ENCODE data around the gene SLC38A8. TPM values are rescaled to one million over a fixed set of nuclear protein-coding genes. Genes with fewer than 3 reads are reported as not detected.
A peak's percentile ranks its signal among the peaks of the same experiment; 100 is the strongest.

SLC38A8 gene
- total and polyA plus RNA-seq, 2 donors (not counting 1 experiment from before 2014, with no cell fraction given), result not detected

DNA sequence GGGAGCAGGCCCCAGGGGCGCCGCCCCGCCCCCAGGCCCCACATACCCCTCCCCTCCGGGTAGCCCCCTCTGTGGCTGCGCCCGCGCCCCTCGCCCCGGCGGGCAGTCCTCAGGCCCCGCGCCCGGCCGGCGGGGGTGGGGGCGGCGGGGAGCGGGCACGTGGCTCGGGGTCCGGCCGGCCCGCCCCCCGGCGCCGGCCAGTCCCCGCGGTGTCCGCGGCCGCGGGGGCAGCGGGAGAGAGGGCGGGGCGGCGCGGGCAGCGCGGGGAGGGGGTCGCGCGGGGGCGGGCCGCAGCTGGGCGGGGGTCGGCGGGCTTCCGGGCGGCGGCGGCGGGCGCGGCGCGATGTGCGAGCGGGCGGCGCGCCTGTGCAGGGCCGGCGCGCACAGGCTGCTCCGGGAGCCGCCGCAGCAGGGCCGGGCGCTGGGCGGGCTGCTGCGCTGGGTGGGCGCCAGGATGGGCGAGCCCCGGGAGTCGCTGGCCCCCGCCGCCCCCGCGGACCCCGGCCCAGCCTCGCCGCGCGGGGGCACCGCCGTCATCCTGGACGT lies 74.2 kb downstream of the SLC38A8 start:
- no peak overlapping the region for H2AFZ ChIP-seq (ENCODE audit: insufficient read depth, low read depth, low read length, poor library complexity, severe bottlenecking)
- no peaks in the 10 kb centered on the region for H4K20me1 ChIP-seq (ENCODE audit: control insufficient read depth, insufficient read depth, low read length, poor library complexity, severe bottlenecking)
- Mint-ChIP-seq H3K27ac (no peak overlapping the region), H3K4me3 (no peak overlapping the region), H3K4me1 (peaks cover 6% of the 10 kb centered on the region), H3K9me3 (ENCODE audit: insufficient read depth) (no peaks in the 10 kb centered on the region), H3K27me3 (peaks cover 10% of the 10 kb centered on the region)
- no peak for ATAC-seq (ENCODE audit: low read depth)
- H3K36me3 ChIP-seq (replicated peaks in 1 of 2; ENCODE audit: control extremely low read depth in 1 of 2, control insufficient read depth in 1 of 2, extremely low read depth in 1 of 2, insufficient read depth in 2 of 2, low read length in 1 of 2), result no peaks in the 10 kb centered on the region
- no peaks in the 10 kb centered on the region for H3K9me3 ChIP-seq (ENCODE audit: control extremely low read depth in 1 of 3, control insufficient read depth in 2 of 3, insufficient read depth in 1 of 3, low read length in 2 of 3)
- H3K4me3 ChIP-seq (ENCODE audit: control extremely low read depth in 1 of 5, extremely low read depth in 1 of 5, insufficient read depth in 1 of 5, low read depth in 2 of 5, low read length in 4 of 5), result no peak overlapping the region
- 4% methylated on average over 77 of the region's 87 CpGs for WGBS (ENCODE audit: insufficient coverage)
- ChIA-PET CTCF (no interaction called here), POLR2A (no interaction called here)
- intact Hi-C loops (cut with micrococcal nuclease), result no loop called here
- H3K27me3 ChIP-seq (replicated peaks in 1 of 4; ENCODE audit: control extremely low read depth in 1 of 4, control insufficient read depth in 3 of 4, insufficient read depth in 4 of 4, low read length in 3 of 4), result peaks cover 0 to 17% (median 5%) of the 10 kb centered on the region in 4 experiments
- no peaks in the 10 kb centered on the region for H3K79me2 ChIP-seq (ENCODE audit: control insufficient read depth, insufficient read depth, low read length)
- no peak for TF ChIP-seq EZH2 (IDR thresholded peaks at IDR 0.05; ENCODE audit: borderline replicate concordance, insufficient read depth, low read depth, low read length, poor library complexity, severe bottlenecking)
- TF ChIP-seq, protein P1, sequence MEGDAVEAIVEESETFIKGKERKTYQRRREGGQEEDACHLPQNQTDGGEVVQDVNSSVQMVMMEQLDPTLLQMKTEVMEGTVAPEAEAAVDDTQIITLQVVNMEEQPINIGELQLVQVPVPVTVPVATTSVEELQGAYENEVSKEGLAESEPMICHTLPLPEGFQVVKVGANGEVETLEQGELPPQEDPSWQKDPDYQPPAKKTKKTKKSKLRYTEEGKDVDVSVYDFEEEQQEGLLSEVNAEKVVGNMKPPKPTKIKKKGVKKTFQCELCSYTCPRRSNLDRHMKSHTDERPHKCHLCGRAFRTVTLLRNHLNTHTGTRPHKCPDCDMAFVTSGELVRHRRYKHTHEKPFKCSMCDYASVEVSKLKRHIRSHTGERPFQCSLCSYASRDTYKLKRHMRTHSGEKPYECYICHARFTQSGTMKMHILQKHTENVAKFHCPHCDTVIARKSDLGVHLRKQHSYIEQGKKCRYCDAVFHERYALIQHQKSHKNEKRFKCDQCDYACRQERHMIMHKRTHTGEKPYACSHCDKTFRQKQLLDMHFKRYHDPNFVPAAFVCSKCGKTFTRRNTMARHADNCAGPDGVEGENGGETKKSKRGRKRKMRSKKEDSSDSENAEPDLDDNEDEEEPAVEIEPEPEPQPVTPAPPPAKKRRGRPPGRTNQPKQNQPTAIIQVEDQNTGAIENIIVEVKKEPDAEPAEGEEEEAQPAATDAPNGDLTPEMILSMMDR (IDR thresholded peaks at IDR 0.05), result no peak
- H3K27ac ChIP-seq (ENCODE audit: low read length in 2 of 2), result no peak overlapping the region
- H3K9ac ChIP-seq (ENCODE audit: low read length), result no peak overlapping the region
- no peak for DNase-seq
- peak overlapping the region; percentile 60 for H3K4me2 ChIP-seq (replicated peaks; ENCODE audit: low read depth, low read length, poor library complexity, severe bottlenecking)
- H3K4me1 ChIP-seq (ENCODE audit: control insufficient read depth in 2 of 2, insufficient read depth in 2 of 2, low read length in 2 of 2), result peaks cover 0 to 4% of the 10 kb centered on the region in 2 donors

DNA sequence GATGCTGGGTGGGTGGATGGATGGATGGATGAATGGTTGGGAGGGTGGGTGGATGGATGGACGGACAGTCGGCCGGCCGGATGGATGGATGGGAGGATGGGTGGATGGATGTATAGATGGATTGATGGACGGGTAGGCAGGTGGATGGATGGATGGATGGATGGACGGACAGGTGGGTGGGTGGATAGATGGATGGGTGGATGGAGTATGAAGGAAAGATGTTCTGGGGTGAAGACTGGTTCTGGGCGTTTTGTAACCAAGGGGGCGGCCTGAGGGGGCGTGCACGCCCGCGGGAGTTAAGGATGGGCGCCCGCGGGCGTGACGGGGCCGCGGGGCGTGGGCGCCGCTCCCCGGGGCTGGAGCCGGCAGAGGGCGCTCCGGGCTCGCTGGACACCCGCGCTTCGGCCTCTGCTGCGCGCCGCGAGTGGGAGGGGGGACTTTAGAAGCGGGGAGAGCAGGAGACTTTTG lies 74.7 kb downstream of the SLC38A8 start, which contains the start of gene NECAB2:
Gene NECAB2, plus strand, starts transcription at position 407 of the 468 bp plus-strand sequence. CDS start 405 bp downstream, outside the sequence.
- POLR2A ChIA-PET, result no interaction called here
- H3K4me1 Mint-ChIP-seq, result peaks cover 6% of the 10 kb centered on the region
- Histone ChIP-seq H3K4me1 (ENCODE audit: control insufficient read depth in 2 of 2, insufficient read depth in 2 of 2, low read length in 2 of 2) (peaks cover 0 to 4% of the 10 kb centered on the region in 2 donors), H4K20me1 (ENCODE audit: control insufficient read depth, insufficient read depth, low read length, poor library complexity, severe bottlenecking) (no peaks in the 10 kb centered on the region), H3K9ac (ENCODE audit: low read length) (no peak within 1 kb of the TSS), H3K9me3 (ENCODE audit: control extremely low read depth in 1 of 3, control insufficient read depth in 2 of 3, insufficient read depth in 1 of 3, low read length in 2 of 3) (no peaks in the 10 kb centered on the region), H3K36me3 (replicated peaks in 1 of 2; ENCODE audit: control extremely low read depth in 1 of 2, control insufficient read depth in 1 of 2, extremely low read depth in 1 of 2, insufficient read depth in 2 of 2, low read length in 1 of 2) (no peaks in the 10 kb centered on the region), H3K27me3 (replicated peaks in 1 of 4; ENCODE audit: control extremely low read depth in 1 of 4, control insufficient read depth in 3 of 4, insufficient read depth in 4 of 4, low read length in 3 of 4) (peaks cover 0 to 17% (median 5%) of the 10 kb centered on the region in 4 experiments), H3K4me3 (ENCODE audit: control extremely low read depth in 1 of 5, extremely low read depth in 1 of 5, insufficient read depth in 1 of 5, low read depth in 2 of 5, low read length in 4 of 5) (no peak within 1 kb of the TSS), H3K4me2 (replicated peaks; ENCODE audit: low read depth, low read length, poor library complexity, severe bottlenecking) (peak within 1 kb of the TSS; percentile 60), H3K27ac (ENCODE audit: low read length in 2 of 2) (no peak within 1 kb of the TSS), H3K79me2 (ENCODE audit: control insufficient read depth, insufficient read depth, low read length) (no peaks in the 10 kb centered on the region), H2AFZ (ENCODE audit: insufficient read depth, low read depth, low read length, poor library complexity, severe bottlenecking) (no peak within 1 kb of the TSS)
- no peak for DNase-seq
- TF ChIP-seq EZH2 (IDR thresholded peaks at IDR 0.05; ENCODE audit: borderline replicate concordance, insufficient read depth, low read depth, low read length, poor library complexity, severe bottlenecking), result no peak
- TF ChIP-seq, protein P1 (IDR thresholded peaks at IDR 0.05), result no peak
- H3K4me3 Mint-ChIP-seq, result peak within 1 kb of the TSS; percentile 76
- WGBS (ENCODE audit: insufficient coverage), result 20% methylated on average over 27 of the region's 35 CpGs
- H3K9me3 Mint-ChIP-seq (ENCODE audit: insufficient read depth), result no peaks in the 10 kb centered on the region
- ATAC-seq (ENCODE audit: low read depth), result no peak
- H3K27ac Mint-ChIP-seq, result no peak within 1 kb of the TSS
- H3K27me3 Mint-ChIP-seq, result peaks cover 10% of the 10 kb centered on the region
- intact Hi-C loops (cut with micrococcal nuclease), result no loop called here
- CTCF ChIA-PET, result no interaction called here
